ENCODE measurements around the gene P3H4.

Gene P3H4

DNA sequence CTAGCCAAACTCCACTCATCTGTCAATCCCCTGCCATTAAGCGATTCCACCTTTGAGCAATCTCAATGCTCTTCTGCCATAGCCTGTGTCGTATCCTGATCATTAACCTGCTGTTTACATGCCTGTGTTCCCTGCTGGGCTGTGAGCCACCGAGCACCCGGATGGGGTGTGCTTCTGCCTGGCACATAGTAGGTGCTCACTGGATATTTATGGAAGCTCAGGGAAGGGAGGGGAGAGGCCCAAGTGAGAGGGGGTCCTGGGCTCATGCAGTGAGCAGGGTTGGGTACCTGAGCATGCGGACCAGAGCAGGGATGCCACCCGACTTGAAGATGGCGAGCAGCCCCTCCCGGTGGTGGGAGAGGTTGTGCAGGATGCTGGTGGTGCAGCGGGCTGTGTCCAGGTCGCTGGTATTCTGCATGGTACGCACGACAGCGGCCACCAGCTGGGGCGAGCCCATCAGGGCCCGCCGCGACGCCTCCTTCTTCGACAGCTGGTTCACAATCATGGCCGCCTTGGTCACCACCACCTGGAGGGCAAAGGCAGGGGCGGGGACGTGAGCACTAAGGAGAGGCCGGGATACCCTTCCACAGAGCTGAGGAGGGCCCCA is 43.0 kb downstream of the P3H4 start:
- ChIA-PET CTCF (interaction anchor here (0.7 to 1.2 kb wide), 3 partner anchors 11 to 73 kb away, joined by 3 read pairs; no protein-coding TSS in a partner anchor), POLR2A (no interaction called here)
- no peak overlapping the region for H3K4me3 ChIP-seq (ENCODE audit: low read depth, low read length)
- DNase-seq (ENCODE audit: low read depth, low spot score) = no peak
- TF ChIP-seq CTCF (IDR thresholded peaks at IDR 0.05; ENCODE audit: insufficient read depth, low read length, missing control alignments) = no peak

DNA sequence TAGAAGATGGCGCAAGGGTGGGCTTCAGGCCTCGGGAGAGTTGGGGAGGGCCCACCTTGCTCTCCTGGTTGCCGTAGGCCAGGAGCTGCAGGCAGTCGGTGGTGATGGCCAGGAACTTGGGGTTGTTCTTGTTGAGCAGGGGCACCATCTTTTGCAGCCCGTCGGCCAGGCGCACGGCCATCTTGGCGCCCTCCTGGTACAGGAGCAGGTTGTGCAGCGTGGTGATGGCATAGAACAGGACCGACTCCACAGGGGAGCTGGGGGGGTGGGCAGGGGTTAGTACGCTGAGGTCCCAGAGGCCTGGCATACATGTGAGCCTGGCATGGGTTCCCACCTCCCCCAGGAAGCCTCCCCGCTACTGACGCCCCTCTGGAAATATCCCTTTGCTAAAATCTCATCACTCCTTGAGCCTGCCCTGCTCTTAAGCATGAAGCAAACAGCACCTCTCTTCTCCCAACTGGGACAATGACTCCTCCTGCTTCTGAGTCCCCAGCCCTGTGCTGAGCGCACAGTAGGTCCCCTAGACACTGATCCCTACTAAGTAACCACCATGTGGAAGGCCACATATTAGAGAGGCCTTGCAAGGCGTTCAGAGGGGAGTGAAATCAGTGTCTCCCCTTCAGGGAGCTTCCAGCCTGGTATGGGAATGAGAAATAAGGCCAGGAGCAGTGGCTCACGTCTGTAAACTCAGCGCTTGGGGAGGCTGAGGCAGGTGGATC is 44.3 kb downstream of the P3H4 start:
- H3K4me3 ChIP-seq (ENCODE audit: low read depth, low read length) = no peak overlapping the region
- no peak for DNase-seq (ENCODE audit: low read depth, low spot score)
- POLR2A ChIA-PET = no interaction called here
- no peak for TF ChIP-seq CTCF (IDR thresholded peaks at IDR 0.05; ENCODE audit: insufficient read depth, low read length, missing control alignments)
- CTCF ChIA-PET = no interaction called here

DNA sequence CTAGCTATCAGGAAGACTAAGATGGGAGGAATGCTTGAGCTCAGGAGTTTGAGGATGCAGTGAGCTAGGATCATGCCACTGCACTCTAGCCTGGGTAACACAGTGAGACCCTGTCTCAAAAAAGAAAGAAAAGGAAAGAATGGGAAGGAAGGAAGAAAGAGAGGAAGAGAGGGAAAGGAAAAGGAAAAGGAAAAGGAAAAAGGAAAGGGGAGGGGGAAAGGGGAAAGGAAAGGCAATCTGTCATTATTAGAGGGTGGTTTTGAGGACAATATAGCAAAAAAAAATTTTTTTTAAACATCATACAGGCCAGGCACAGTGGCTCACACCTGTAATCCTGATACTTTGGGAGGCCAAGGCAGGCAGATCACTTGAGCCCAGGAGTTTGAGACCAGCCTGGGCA is 45.6 kb downstream of the P3H4 start:
- TF ChIP-seq CTCF (IDR thresholded peaks at IDR 0.05; ENCODE audit: insufficient read depth, low read length, missing control alignments) = no peak
- POLR2A ChIA-PET = no interaction called here
- no peak for DNase-seq (ENCODE audit: low read depth, low spot score)
- no peak overlapping the region for H3K4me3 ChIP-seq (ENCODE audit: low read depth, low read length)
- CTCF ChIA-PET = no interaction called here

DNA sequence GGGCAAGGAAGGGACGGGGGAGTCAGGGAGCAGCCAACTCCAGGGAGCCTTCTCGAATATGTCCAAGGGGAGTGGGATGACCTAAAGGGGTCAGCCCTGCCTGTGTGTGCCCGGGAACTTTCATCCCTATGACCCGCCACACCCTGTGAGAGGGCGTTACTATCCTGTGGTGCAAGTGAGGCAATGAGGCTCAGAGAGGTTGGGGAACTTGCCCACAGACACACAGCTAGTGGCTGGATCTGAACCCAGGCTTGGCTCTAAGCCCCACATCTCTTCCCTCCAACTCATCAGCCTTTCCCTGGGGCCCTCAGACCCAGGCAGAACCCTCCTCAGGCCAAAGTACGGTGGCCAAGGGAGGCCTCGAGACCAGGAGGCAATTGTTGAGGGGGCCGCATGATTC is 48.4 kb downstream of the P3H4 start:
- ChIA-PET POLR2A (no interaction called here), CTCF (interaction anchor here (0.7 to 0.8 kb wide), 2 partner anchors 22 to 50 kb away, joined by 3 read pairs; no protein-coding TSS in a partner anchor)
- TF ChIP-seq CTCF (IDR thresholded peaks at IDR 0.05; ENCODE audit: insufficient read depth, low read length, missing control alignments) = no peak
- DNase-seq (ENCODE audit: low read depth, low spot score) = no peak
- no peak overlapping the region for H3K4me3 ChIP-seq (ENCODE audit: low read depth, low read length)

- ChIA-PET CTCF (interaction anchor here (0.8 kb wide), 1 partner anchor 39 kb away, joined by 3 read pairs; no protein-coding TSS in a partner anchor), POLR2A (no interaction called here)
- no peak overlapping the region for H3K4me3 ChIP-seq (ENCODE audit: low read depth, low read length)
- no peak for TF ChIP-seq CTCF (IDR thresholded peaks at IDR 0.05; ENCODE audit: insufficient read depth, low read length, missing control alignments)
- no peak for DNase-seq (ENCODE audit: low read depth, low spot score)
These were observed 48.9 kb downstream of the P3H4 start for GRCh38 chr17:41762841-41763240.

GRCh38 chr17:41762391-41762790 is 49.4 kb downstream of the P3H4 start:
- ChIA-PET CTCF (interaction anchor here (0.8 kb wide), 1 partner anchor 40 kb away, joined by 3 read pairs; no protein-coding TSS in a partner anchor), POLR2A (no interaction called here)
- H3K4me3 ChIP-seq (ENCODE audit: low read depth, low read length) = no peak overlapping the region
- DNase-seq (ENCODE audit: low read depth, low spot score) = no peak
- TF ChIP-seq CTCF (IDR thresholded peaks at IDR 0.05; ENCODE audit: insufficient read depth, low read length, missing control alignments) = no peak

All from AG04449 (cell line).